Brain microvascular endothelial cell (primary cell): ENCODE results near the gene TTLL3.
"Not testable (repeated sequence)": the region's sequence is repeated elsewhere in the genome, so short reads cannot be mapped to it uniquely, and the experiment has no call there.

Experiments
- DNase-seq: peaks from one replicate; pipeline ENCODE4 v3.0.0-alpha.2; 2020
- H3K27ac ChIP-seq: fragments of 250-450 bp; sonication (Bioruptor Pico); 2 replicates; pipeline ENCODE4 v1.5.1; 2020; ENCODE audit warnings: mild to moderate bottlenecking, moderate library complexity
- H3K27me3 ChIP-seq: fragments of 250-450 bp; sonication (Bioruptor Pico); replicated peaks from 2 replicates; pipeline ENCODE4 v1.5.1; 2020; ENCODE audit warnings: mild to moderate bottlenecking
- H3K36me3 ChIP-seq: fragments of 250-450 bp; sonication (Bioruptor Pico); replicated peaks from 2 replicates; pipeline ENCODE4 v1.5.1; 2020; ENCODE audit warnings: mild to moderate bottlenecking
- H3K4me3 ChIP-seq: 2 replicates; pipeline ENCODE4 v1.5.1; 2011; ENCODE audit warnings: low read depth, mild to moderate bottlenecking, control low read depth, low read length, moderate library complexity
- CTCF ChIP-seq: IDR thresholded peaks from 2 replicates; pipeline ENCODE4 v1.5.1; 2011; ENCODE audit warnings: low read depth, mild to moderate bottlenecking, moderate library complexity, low read length, control low read depth, inconsistent platforms; ENCODE audit errors: missing control alignments
- in situ Hi-C: cut with HindIII; loops from 2 replicates; pipeline ENCODE4 v1.10.0; 2017; ENCODE audit warnings: low sequenced_read_pairs, low pct_ligation_motif_present

Gene TTLL3

GRCh38 chr3:9852528-9852927, 42.5 kb downstream of the TTLL3 start:
- no peak overlapping the region for H3K27ac ChIP-seq

GRCh38 chr3:9854291-9854940, 44.4 kb downstream of the TTLL3 start:
- H3K27ac ChIP-seq, in situ Hi-C loops, H3K4me3 ChIP-seq, DNase-seq, H3K36me3 ChIP-seq, H3K27me3 ChIP-seq: not testable (repeated sequence)

More at GRCh38 chr3:9852528-9852927, 42.5 kb downstream of the TTLL3 start:
- in situ Hi-C loops: no loop called here
- no peak for TF ChIP-seq CTCF
- no peak overlapping the region for H3K4me3 ChIP-seq
- no peak for DNase-seq
- peaks cover 6% of the 10 kb centered on the region for H3K27me3 ChIP-seq
- H3K36me3 ChIP-seq: no peaks in the 10 kb centered on the region

- no peak for TF ChIP-seq CTCF
- no peak overlapping the region for H3K27ac ChIP-seq
- no peak for DNase-seq
These were observed 45.5 kb downstream of the TTLL3 start for GRCh38 chr3:9855594-9855993.

GRCh38 chr3:9859530-9860025, 49.5 kb downstream of the TTLL3 start:
- no peak for DNase-seq
- Histone ChIP-seq H3K36me3 (no peaks in the 10 kb centered on the region), H3K27ac (no peak overlapping the region), H3K4me3 (no peak overlapping the region), H3K27me3 (no peaks in the 10 kb centered on the region)
- TF ChIP-seq CTCF: no peak
- in situ Hi-C loops: no loop called here

More at GRCh38 chr3:9855594-9855993, 45.5 kb downstream of the TTLL3 start:
- in situ Hi-C loops: no loop called here
- no peaks in the 10 kb centered on the region for H3K36me3 ChIP-seq
- no peak overlapping the region for H3K4me3 ChIP-seq
- peaks cover 6% of the 10 kb centered on the region for H3K27me3 ChIP-seq

- no peak for DNase-seq
- Histone ChIP-seq H3K27ac (no peak overlapping the region), H3K27me3 (no peaks in the 10 kb centered on the region), H3K4me3 (no peak overlapping the region), H3K36me3 (no peaks in the 10 kb centered on the region)
- in situ Hi-C loops: no loop called here
- no peak for TF ChIP-seq CTCF
These were observed 51.1 kb downstream of the TTLL3 start for GRCh38 chr3:9861201-9861600.

GRCh38 chr3:9861626-9862130, 51.6 kb downstream of the TTLL3 start:
- Histone ChIP-seq H3K27ac (no peak overlapping the region), H3K4me3 (no peak overlapping the region)

More at GRCh38 chr3:9861626-9862130, 51.6 kb downstream of the TTLL3 start:
- no peak for DNase-seq
- no peak for TF ChIP-seq CTCF
- Histone ChIP-seq H3K36me3 (no peaks in the 10 kb centered on the region), H3K27me3 (no peaks in the 10 kb centered on the region)
- in situ Hi-C loops: no loop called here
